ENCODE measurements around the gene HOXD8.

The HOXD8 gene

GRCh38 chr2:176160986-176161824, 31.7 kb downstream of the HOXD8 start:
- Mint-ChIP-seq H3K4me1 (peaks cover 12% of the 10 kb centered on the region), H3K27ac (no peak overlapping the region), H3K4me3 (no peak overlapping the region), H3K27me3 (peaks cover 56% of the 10 kb centered on the region), H3K36me3 (peaks cover 4% of the 10 kb centered on the region), H3K9me3 (peaks cover 7% of the 10 kb centered on the region)

DNA sequence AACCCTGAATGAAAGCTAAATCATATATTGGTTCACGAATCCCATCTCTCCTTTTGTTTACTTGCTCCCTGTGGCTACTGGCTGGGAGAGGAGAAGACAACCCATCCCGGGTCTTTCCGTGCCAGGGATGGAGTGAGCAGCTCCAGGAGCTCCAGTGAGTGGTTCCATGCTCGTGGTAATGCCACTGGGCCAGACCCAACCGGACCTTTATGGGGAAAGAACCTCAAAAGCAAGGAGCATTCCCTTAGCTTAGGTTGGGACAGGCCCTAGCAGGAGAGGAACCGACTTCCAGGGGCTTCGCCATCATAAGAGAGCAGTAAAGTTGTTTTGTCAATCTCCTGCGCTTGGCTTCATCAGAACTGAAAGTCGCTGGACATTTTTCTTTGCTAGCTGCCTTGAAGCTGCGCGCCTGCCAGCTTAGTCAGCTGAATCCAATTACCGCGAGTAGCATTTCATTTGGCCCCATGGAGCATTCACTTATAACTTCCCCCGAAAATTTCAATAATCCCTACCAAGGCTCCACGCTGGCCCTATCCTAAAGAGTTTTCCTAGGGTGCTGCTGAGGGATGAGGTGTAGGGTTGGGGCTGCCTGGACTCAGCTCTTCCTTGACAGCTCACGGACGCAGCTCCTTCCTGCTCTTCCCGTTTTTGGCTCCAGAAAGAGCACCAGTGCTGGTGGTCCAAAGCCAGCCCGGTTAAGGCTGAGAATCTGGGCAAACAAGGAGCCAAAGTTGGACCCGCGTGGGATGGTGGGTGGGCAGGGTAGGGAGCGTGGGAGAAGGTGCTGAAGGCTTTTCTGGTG, 32.5 kb downstream of the HOXD8 start:
- Mint-ChIP-seq H3K9me3 (peaks cover 8% of the 10 kb centered on the region), H3K4me3 (no peak overlapping the region), H3K4me1 (peaks cover 12% of the 10 kb centered on the region), H3K27me3 (peaks cover 59% of the 10 kb centered on the region), H3K36me3 (peaks cover 4% of the 10 kb centered on the region), H3K27ac (no peak overlapping the region)

DNA sequence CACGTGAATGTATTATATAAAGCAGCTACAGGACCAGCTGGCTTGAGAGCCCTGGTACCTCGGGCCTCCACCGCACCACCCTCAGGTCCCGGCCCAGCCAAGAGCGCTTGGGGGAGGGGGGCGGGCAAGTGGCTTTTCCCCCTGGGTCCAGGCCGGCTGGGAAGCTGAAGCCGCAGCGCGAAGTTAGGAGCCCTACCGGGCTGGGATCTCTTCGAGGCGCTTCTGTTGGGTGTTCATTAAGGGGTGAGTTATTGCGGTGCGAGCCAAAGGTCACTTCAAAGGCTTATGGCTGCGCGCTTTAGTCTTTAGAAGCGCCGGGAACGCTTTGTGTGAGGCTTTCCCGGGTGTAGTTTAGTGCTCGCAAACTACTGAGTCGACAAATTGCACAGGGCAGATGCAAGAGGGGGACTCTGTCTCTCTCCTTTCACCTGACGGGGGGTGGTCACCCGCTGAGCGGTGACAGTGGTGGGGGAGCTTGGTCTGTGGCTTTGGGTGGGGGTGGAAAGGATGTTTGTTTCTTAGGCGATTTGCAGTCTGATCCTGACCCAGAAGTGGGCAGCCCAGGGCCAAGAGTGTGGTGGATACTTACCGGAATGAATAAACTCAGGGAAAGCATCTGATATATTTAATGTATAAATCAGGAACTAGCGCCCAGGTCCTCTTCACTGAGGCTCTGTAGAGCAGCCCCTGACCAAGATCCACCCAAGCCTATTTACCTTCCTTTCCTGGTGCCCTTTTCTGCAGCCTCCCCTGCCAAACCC, 33.6 kb downstream of the HOXD8 start:
- H3K4me1 Mint-ChIP-seq: peaks cover 6% of the 10 kb centered on the region
- H3K27me3 Mint-ChIP-seq: peaks cover 64% of the 10 kb centered on the region
- H3K36me3 Mint-ChIP-seq: peaks cover 4% of the 10 kb centered on the region
- no peak overlapping the region for H3K4me3 Mint-ChIP-seq
- H3K9me3 Mint-ChIP-seq: peaks cover 13% of the 10 kb centered on the region
- no peak overlapping the region for H3K27ac Mint-ChIP-seq

- H3K27ac Mint-ChIP-seq: no peak overlapping the region
- no peak overlapping the region for H3K4me3 Mint-ChIP-seq
- H3K36me3 Mint-ChIP-seq: peaks cover 4% of the 10 kb centered on the region
- peaks cover 13% of the 10 kb centered on the region for H3K9me3 Mint-ChIP-seq
- peaks cover 60% of the 10 kb centered on the region for H3K27me3 Mint-ChIP-seq
- peaks cover 6% of the 10 kb centered on the region for H3K4me1 Mint-ChIP-seq
Measured at GRCh38 chr2:176163672-176164056, 34.2 kb downstream of the HOXD8 start.

DNA sequence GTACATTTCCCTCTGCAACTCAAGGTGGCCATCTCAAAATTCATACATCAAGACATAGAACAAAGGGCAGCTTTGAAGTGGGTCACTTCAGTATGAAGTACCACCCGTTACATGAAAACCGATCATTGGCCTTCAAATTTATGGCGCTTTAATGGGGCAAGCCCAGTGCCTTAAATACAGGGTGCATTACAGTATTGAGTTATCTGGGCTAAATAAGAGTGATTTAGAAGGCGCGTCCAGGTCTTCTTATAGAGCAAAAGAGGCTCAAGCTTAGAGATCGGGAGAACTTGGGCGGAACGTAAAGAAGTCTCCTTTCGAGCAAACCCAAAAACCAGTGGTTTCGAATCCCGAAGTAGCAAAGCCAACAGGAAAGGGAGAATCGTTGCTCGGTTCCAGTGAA, 34.7 kb downstream of the HOXD8 start:
- H3K36me3 Mint-ChIP-seq: peaks cover 4% of the 10 kb centered on the region
- peak overlapping the region; percentile 14 for H3K27ac Mint-ChIP-seq
- H3K4me3 Mint-ChIP-seq: peak overlapping the region; percentile 30
- H3K27me3 Mint-ChIP-seq: peaks cover 60% of the 10 kb centered on the region
- H3K4me1 Mint-ChIP-seq: peaks cover 6% of the 10 kb centered on the region
- H3K9me3 Mint-ChIP-seq: peaks cover 13% of the 10 kb centered on the region

DNA sequence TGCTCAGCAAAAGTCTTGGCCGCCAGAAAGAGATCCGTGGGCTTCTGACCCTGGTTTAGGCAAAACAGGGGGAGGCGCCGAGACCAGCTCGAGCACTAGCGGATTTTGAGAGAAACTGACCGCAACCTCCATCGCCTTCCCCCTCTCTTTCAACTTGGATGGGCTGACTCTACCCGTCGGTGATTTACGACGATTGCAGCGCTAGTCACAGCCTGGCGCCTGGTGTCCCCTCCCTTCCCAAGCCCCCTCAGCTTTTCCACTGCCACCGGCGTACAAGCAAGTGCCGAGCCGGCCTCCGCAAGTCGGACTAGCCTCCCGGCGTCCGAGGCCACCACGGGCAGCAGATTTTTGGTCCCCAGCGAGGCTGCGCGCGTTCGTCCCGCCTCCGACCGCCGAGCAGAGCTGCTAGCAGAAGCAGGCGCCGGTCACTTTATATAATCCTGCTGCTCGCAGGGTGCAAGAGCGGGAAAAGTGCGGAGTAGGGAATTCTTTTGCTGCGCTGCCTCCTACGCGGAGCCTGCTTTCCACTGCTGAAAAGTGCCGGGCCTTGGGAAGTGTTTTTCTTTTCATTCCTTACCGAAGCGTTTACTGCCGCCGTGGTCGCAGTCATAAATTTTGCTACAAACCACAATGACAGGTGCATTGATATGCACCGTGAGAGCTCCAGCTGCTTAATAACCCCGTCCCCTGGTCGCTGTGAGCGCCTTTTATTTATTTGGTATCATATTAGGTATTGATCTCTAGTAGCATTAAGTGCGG, 35.3 kb downstream of the HOXD8 start:
- Mint-ChIP-seq H3K36me3 (peaks cover 4% of the 10 kb centered on the region), H3K9me3 (peaks cover 13% of the 10 kb centered on the region), H3K27me3 (peaks cover 61% of the 10 kb centered on the region), H3K4me1 (peaks cover 6% of the 10 kb centered on the region), H3K4me3 (peak overlapping the region; percentile 30), H3K27ac (no peak overlapping the region)

- Mint-ChIP-seq H3K27ac (no peak overlapping the region), H3K4me3 (no peak overlapping the region), H3K9me3 (peaks cover 13% of the 10 kb centered on the region), H3K27me3 (peaks cover 65% of the 10 kb centered on the region), H3K36me3 (peaks cover 4% of the 10 kb centered on the region), H3K4me1 (peaks cover 6% of the 10 kb centered on the region)
Measured at GRCh38 chr2:176165370-176166050, 36.0 kb downstream of the HOXD8 start.

GRCh38 chr2:176166272-176166671, 36.8 kb downstream of the HOXD8 start:
- Mint-ChIP-seq H3K4me1 (peaks cover 6% of the 10 kb centered on the region), H3K4me3 (no peak overlapping the region), H3K9me3 (peaks cover 13% of the 10 kb centered on the region), H3K36me3 (peaks cover 4% of the 10 kb centered on the region), H3K27ac (no peak overlapping the region), H3K27me3 (peaks cover 62% of the 10 kb centered on the region)

- Mint-ChIP-seq H3K27ac (no peak overlapping the region), H3K36me3 (peaks cover 2% of the 10 kb centered on the region), H3K4me1 (peaks cover 6% of the 10 kb centered on the region), H3K4me3 (no peak overlapping the region), H3K9me3 (peaks cover 13% of the 10 kb centered on the region), H3K27me3 (peaks cover 58% of the 10 kb centered on the region)
Measured at GRCh38 chr2:176167398-176167797, 37.9 kb downstream of the HOXD8 start.

DNA sequence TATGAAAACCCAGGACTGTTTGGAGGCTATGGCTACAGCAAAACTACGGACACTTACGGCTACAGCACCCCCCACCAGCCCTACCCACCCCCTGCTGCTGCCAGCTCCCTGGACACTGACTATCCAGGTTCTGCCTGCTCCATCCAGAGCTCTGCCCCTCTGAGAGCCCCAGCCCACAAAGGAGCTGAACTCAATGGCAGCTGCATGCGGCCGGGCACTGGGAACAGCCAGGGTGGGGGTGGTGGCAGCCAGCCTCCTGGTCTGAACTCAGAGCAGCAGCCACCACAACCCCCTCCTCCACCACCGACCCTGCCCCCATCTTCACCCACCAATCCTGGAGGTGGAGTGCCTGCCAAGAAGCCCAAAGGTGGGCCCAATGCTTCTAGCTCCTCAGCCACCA, 39.7 kb downstream of the HOXD8 start:
- Mint-ChIP-seq H3K9me3 (peaks cover 7% of the 10 kb centered on the region), H3K27me3 (peaks cover 57% of the 10 kb centered on the region), H3K4me3 (no peak overlapping the region), H3K36me3 (no peaks in the 10 kb centered on the region), H3K4me1 (peaks cover 7% of the 10 kb centered on the region), H3K27ac (no peak overlapping the region)

DNA sequence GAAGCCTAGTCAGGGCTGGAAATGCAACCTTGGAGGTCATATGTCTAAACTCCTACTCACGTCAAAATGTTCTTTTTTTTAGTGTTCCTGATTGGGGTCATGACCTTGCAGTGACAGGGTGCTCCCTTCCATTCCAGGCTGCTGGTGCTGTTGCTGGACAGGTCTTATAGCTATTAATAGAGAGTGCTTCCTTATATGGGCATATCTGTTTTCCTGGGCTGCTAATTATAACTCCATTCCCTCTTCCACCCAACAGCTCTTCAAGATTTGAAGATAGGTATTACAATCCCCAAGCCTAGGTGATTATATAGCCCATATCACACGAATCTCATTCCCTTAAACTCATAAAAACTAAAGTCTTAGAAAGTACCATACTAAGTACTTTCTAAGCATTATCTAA, 40.2 kb downstream of the HOXD8 start:
- peaks cover 7% of the 10 kb centered on the region for H3K4me1 Mint-ChIP-seq
- H3K36me3 Mint-ChIP-seq: no peaks in the 10 kb centered on the region
- H3K27ac Mint-ChIP-seq: no peak overlapping the region
- no peak overlapping the region for H3K4me3 Mint-ChIP-seq
- peaks cover 6% of the 10 kb centered on the region for H3K9me3 Mint-ChIP-seq
- H3K27me3 Mint-ChIP-seq: peaks cover 56% of the 10 kb centered on the region

DNA sequence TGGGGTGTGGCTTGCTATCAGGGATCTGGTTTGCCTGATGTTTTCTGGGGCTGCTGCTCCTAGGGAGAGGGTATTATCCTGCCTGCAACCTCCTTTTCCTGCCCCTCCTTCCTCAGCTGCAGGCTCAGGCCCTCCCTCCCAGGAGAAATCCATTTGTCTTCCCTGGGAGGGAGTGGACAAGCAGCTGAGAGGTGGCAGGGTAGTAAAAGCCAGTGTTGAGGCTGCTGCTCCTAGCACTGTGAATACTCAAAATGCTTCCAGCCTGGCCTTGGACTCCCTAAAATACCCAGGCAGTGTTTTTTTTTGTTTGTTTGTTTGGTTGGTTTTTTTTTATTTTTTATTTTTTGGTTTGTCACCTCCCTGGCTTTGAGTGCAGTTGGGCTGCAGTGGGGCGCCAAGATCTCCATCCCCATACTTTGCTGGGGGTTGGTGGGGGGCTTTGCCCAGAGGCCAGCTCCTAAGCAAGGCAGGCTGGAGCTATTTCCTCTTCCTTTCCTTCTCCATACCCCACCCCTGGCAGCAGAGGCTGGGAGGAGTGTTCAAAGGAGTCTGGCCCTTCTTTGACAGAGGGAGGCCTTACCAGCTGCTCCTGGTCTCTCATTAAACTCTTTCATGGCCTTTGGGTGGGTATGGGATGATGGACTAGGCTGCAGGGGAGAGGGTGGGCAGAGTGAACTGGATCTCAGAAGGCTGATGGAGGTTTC, 41.2 kb downstream of the HOXD8 start:
- H3K4me1 Mint-ChIP-seq: peaks cover 11% of the 10 kb centered on the region

GRCh38 chr2:176171351-176172006, 42.0 kb downstream of the HOXD8 start:
- no peaks in the 10 kb centered on the region for H3K36me3 Mint-ChIP-seq
- H3K4me3 Mint-ChIP-seq: no peak overlapping the region
- H3K27ac Mint-ChIP-seq: no peak overlapping the region
- peaks cover 60% of the 10 kb centered on the region for H3K27me3 Mint-ChIP-seq
- peaks cover 6% of the 10 kb centered on the region for H3K9me3 Mint-ChIP-seq
- peaks cover 11% of the 10 kb centered on the region for H3K4me1 Mint-ChIP-seq

More for the DNA sequence above, 41.2 kb downstream of the HOXD8 start:
- Mint-ChIP-seq H3K4me3 (no peak overlapping the region), H3K27me3 (peaks cover 59% of the 10 kb centered on the region), H3K9me3 (peaks cover 6% of the 10 kb centered on the region), H3K27ac (no peak overlapping the region), H3K36me3 (no peaks in the 10 kb centered on the region)

Measured in activated naive CD4-positive, alpha-beta T cell treated with anti-CD3 and anti-CD28 coated beads, Interleukin-2, amount 50 U/mL, for 24 hours (primary cell).